ENCODE data around the gene GTPBP10.
"Not testable (repeated sequence)": the region's sequence is repeated elsewhere in the genome, so short reads cannot be mapped to it uniquely, and the experiment has no call there.

DNA sequence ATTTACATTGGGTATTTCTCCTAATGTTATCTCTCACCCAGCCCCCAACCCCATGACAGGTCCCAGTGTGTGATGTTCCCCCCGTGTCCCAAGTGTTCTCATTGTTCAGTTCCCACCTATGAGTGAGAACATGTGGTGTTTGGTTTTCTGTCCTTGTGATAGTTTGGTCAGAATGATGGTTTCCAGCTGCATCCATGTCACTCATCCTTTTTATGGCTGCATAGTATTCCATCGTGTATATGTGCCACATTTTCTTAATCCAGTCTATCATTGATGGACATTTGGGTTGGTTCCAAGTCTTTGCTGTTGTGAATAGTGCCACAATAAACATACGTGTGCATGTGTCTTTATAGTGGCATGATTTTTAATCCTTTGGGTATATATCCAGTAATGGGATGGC lies 3.5 kb downstream of the GTPBP10 start:
- TF ChIP-seq, protein P1, sequence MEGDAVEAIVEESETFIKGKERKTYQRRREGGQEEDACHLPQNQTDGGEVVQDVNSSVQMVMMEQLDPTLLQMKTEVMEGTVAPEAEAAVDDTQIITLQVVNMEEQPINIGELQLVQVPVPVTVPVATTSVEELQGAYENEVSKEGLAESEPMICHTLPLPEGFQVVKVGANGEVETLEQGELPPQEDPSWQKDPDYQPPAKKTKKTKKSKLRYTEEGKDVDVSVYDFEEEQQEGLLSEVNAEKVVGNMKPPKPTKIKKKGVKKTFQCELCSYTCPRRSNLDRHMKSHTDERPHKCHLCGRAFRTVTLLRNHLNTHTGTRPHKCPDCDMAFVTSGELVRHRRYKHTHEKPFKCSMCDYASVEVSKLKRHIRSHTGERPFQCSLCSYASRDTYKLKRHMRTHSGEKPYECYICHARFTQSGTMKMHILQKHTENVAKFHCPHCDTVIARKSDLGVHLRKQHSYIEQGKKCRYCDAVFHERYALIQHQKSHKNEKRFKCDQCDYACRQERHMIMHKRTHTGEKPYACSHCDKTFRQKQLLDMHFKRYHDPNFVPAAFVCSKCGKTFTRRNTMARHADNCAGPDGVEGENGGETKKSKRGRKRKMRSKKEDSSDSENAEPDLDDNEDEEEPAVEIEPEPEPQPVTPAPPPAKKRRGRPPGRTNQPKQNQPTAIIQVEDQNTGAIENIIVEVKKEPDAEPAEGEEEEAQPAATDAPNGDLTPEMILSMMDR (conservative IDR thresholded peaks at IDR 0.05 in 1 of 2, IDR thresholded peaks at IDR 0.05 in 1 of 2; ENCODE audit: low read depth in 1 of 2, low read length in 2 of 2): not testable (repeated sequence)
- not testable (repeated sequence) for TF ChIP-seq EZH2 (IDR thresholded peaks at IDR 0.05; ENCODE audit: low read length, missing control alignments)

Data from fibroblast of lung (primary cell).